Activated CD4-positive, alpha-beta memory T cell treated with anti-CD3 and anti-CD28 coated beads for 36 hours (primary cell): ENCODE results near the gene LRRC4C. TPM values are rescaled to one million over a fixed set of nuclear protein-coding genes. Genes with fewer than 3 reads are reported as not detected.

Experiments
- CTCF ChIA-PET: fragments of 350-600 bp; sonication (Branson Sonifier 250); formaldehyde crosslinking; loops from one replicate; lab custom pipeline; 2021; ENCODE audit warnings: antibody characterized with exemption, inconsistent platforms; lab: Charles Lee
- POLR2A ChIA-PET: fragments of 350-600 bp; sonication (Branson Sonifier 250); formaldehyde crosslinking; loops from one replicate; lab custom pipeline; 2021; ENCODE audit warnings: antibody characterized with exemption; lab: Charles Lee
- DNase-seq: peaks from one replicate; pipeline ENCODE4 v3.0.0-alpha.2; 2020
- H3K27ac Mint-ChIP-seq: one replicate; pipeline ENCODE4 v1.8.0; 2021; ENCODE audit warnings: mixed read lengths
- H3K27me3 Mint-ChIP-seq: one replicate; pipeline ENCODE4 v1.8.0; 2021; ENCODE audit warnings: mixed read lengths
- H3K36me3 Mint-ChIP-seq: one replicate; pipeline ENCODE4 v1.8.0; 2021; ENCODE audit warnings: mixed read lengths
- H3K4me1 Mint-ChIP-seq: one replicate; pipeline ENCODE4 v1.8.0; 2021; ENCODE audit warnings: low read depth, mixed read lengths
- H3K4me3 Mint-ChIP-seq: one replicate; pipeline ENCODE4 v1.8.0; 2021; ENCODE audit warnings: mild to moderate bottlenecking, mixed read lengths
- H3K9me3 Mint-ChIP-seq: one replicate; pipeline ENCODE4 v1.8.0; 2021; ENCODE audit warnings: mixed read lengths
- intact Hi-C: fragments of 100-400 bp; cut with micrococcal nuclease; formaldehyde crosslinking; loops from one replicate; pipeline ENCODE4 v1.15.1; 2023
- total RNA-seq, 2 experiments: library from RNA; stranded (reverse); gene quantifications; one replicate each; pipeline ENCODE4 v1.2.3, GENCODE V29; 2021

The LRRC4C gene
- total RNA-seq, 2 experiments from 2014 or later, result not detected

DNA sequence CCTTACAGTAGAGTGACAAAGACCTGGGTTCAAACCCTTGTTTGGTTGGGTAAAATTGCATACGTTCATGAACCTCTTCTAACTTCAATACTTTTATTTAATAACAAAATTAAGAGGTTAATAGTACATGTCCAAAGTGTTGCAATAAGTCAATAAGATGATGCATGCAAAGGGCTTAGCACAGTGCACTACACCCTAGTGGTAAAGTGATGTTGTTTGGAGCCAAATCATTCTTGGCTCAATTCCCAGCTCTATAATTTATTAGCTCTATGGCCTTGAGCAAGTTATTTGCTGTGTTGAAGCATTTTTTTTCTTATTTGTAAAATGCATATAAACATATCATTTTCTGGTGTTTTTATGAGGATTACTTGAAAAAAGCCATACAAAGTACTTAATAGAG is 945.3 kb downstream of the LRRC4C start:
- Mint-ChIP-seq H3K4me3 (no peak overlapping the region), H3K36me3 (no peaks in the 10 kb centered on the region), H3K4me1 (no peaks in the 10 kb centered on the region), H3K27ac (no peak overlapping the region), H3K27me3 (no peaks in the 10 kb centered on the region), H3K9me3 (peaks cover 17% of the 10 kb centered on the region)
- no peak for DNase-seq
- POLR2A ChIA-PET, result no interaction called here
- CTCF ChIA-PET, result no interaction called here
- intact Hi-C loops, result no loop called here

DNA sequence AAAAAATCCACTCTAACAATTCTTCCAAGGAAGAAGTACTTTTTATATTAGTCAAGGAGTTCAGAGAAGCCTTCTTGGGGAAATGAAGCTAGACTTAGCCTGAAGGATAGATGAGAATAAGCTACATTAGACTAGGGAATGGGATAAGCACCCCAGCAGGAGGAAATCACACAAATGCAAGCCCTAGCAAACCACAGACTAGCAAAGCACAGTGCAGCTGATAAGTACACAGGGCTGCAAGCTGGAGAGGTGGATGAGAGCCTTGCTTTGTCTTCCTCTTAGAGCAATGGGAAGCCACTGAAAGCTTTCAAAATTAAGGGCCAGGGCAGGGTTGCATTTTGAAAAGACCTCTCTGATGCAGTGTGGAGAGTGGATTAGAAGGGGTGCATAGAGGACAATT is 946.2 kb downstream of the LRRC4C start:
- intact Hi-C loops, result no loop called here
- ChIA-PET POLR2A (no interaction called here), CTCF (no interaction called here)
- Mint-ChIP-seq H3K4me3 (no peak overlapping the region), H3K4me1 (no peaks in the 10 kb centered on the region), H3K27me3 (no peaks in the 10 kb centered on the region), H3K9me3 (peaks cover 16% of the 10 kb centered on the region), H3K27ac (no peak overlapping the region), H3K36me3 (no peaks in the 10 kb centered on the region)
- no peak for DNase-seq

DNA sequence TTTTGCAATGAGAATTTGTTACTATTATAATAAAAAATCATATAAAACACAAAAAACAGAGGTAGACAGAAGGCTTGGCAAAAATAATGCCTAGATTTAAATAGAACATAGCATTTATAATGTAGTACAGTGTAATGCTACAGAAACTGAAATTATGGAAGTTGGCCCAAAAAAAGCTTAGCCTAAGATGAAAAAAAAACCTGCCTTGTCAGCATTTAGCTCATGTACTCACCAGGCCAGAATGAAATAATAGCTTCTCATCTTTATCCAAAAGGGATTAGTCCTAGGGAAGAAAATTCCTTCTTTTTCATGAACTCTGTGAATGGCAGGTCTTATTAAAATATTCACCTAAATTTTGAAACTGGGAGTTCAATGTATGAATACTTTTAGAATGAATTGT is 951.1 kb downstream of the LRRC4C start:
- no peaks in the 10 kb centered on the region for H3K27me3 Mint-ChIP-seq
- no peak for DNase-seq
- H3K27ac Mint-ChIP-seq, result no peak overlapping the region
- H3K4me1 Mint-ChIP-seq, result no peaks in the 10 kb centered on the region
- intact Hi-C loops, result no loop called here
- H3K4me3 Mint-ChIP-seq, result no peak overlapping the region
- no peaks in the 10 kb centered on the region for H3K36me3 Mint-ChIP-seq
- CTCF ChIA-PET, result no interaction called here
- peaks cover 21% of the 10 kb centered on the region for H3K9me3 Mint-ChIP-seq
- POLR2A ChIA-PET, result no interaction called here

DNA sequence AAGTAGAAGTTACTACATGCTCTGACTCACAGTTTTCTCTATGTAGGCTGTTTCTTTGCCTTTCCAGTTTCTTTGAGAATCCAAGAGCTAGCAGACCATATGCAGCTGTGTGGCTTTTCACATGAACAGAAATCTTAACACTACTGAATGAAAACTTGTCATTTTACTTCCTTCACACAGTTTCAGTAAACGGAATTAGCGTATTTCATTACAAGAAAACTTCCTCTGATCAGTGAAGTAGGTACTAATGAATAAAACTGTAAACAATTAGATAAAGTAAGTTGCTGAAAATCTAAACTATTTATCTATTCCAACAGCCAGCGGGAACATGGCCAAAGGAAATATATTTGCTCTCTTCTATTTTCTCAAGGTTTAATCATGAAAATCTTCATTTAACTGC is 953.2 kb downstream of the LRRC4C start:
- H3K9me3 Mint-ChIP-seq, result peaks cover 28% of the 10 kb centered on the region
- intact Hi-C loops, result no loop called here
- ChIA-PET CTCF (no interaction called here), POLR2A (no interaction called here)
- no peak overlapping the region for H3K27ac Mint-ChIP-seq
- H3K36me3 Mint-ChIP-seq, result no peaks in the 10 kb centered on the region
- no peaks in the 10 kb centered on the region for H3K4me1 Mint-ChIP-seq
- no peaks in the 10 kb centered on the region for H3K27me3 Mint-ChIP-seq
- no peak for DNase-seq
- no peak overlapping the region for H3K4me3 Mint-ChIP-seq

DNA sequence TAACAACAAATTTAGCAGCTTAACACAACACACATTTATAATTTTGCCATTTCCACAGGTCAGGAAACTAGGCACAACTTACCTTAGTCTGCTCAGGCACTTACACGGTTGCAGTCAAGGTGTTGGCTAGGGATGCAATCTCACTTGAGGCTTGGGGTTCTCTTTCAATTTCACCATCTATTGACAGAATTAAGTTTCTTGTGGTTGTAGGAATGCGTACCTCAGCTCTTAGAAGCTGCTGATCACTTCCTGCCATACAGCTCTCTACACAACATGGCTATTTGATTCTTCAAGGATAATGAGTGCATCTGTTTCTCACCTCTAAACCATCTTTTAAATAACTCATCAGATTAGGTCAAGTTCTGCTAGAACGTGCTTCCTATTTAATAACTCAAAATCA is 968.1 kb downstream of the LRRC4C start:
- POLR2A ChIA-PET, result no interaction called here
- no peak for DNase-seq
- peaks cover 12% of the 10 kb centered on the region for H3K9me3 Mint-ChIP-seq
- no peak overlapping the region for H3K4me3 Mint-ChIP-seq
- no peak overlapping the region for H3K27ac Mint-ChIP-seq
- H3K27me3 Mint-ChIP-seq, result no peaks in the 10 kb centered on the region
- CTCF ChIA-PET, result no interaction called here
- intact Hi-C loops, result no loop called here
- no peaks in the 10 kb centered on the region for H3K36me3 Mint-ChIP-seq
- H3K4me1 Mint-ChIP-seq, result no peaks in the 10 kb centered on the region

DNA sequence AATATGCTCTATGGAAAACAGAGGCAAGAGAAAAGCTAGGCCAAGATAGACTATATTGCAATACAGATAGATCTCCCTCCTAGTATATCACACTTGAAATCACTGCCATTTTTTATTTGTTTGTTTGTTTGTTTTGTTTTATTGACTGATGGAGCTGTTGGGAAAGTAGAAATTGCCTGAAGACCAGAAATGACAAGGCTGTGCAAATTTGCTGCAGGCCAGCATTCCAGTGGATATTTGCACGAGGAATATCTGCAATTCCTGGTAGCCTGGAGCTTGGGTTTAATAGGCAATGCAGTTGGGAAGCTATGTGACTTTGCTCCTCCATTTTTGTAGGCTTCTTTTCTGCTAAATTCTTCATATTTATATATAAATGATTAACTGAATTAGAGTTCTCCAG is 991.7 kb downstream of the LRRC4C start:
- no peak overlapping the region for H3K27ac Mint-ChIP-seq
- intact Hi-C loops, result no loop called here

DNA sequence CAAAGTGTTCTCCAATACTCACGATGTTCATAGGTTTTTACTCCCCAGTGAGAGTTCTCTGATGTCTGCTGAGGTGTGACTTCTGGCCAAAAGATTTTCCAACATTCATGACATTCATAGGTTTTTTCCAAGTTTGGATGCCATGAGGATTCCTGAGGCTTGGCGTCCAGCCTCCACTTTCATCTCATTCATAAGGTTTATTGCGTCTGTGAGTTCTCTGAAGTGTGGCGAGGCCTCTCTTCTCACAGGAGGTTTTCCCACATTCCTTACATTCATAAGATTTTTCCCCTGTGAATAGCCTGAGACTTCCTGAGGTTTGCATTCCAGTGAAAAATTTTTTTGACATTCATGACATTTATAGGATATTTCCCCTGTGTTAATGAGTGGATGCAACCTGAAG is 1014.1 kb downstream of the LRRC4C start:
- Mint-ChIP-seq H3K9me3 (peaks cover 47% of the 10 kb centered on the region), H3K36me3 (no peaks in the 10 kb centered on the region), H3K27ac (no peak overlapping the region), H3K4me3 (no peak overlapping the region), H3K27me3 (no peaks in the 10 kb centered on the region), H3K4me1 (no peaks in the 10 kb centered on the region)
- ChIA-PET POLR2A (no interaction called here), CTCF (no interaction called here)
- intact Hi-C loops, result no loop called here
- DNase-seq, result no peak

More for the DNA sequence above, 991.7 kb downstream of the LRRC4C start:
- Mint-ChIP-seq H3K9me3 (peaks cover 19% of the 10 kb centered on the region), H3K36me3 (no peaks in the 10 kb centered on the region), H3K27me3 (no peaks in the 10 kb centered on the region), H3K4me1 (no peaks in the 10 kb centered on the region), H3K4me3 (no peak overlapping the region)
- CTCF ChIA-PET, result no interaction called here
- POLR2A ChIA-PET, result no interaction called here
- DNase-seq, result no peak

DNA sequence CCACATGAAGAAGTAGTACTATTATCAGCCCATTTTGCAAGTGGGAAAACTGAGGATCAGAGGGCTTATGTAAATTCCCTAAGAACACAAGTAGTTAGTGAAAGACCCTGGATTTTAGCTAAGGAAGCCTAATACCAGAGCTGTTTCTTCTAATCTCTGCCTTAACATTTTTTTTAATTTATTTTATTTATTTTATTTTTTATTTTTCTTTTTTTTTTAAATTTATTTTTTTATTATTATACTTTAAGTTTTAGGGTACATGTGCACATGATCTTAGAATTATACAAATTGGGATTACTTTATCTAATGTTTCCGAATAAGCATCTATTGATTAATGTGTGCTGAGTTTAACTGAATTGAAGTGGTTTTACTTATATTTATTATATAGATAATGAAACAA is 1015.3 kb downstream of the LRRC4C start:
- POLR2A ChIA-PET, result no interaction called here

DNA sequence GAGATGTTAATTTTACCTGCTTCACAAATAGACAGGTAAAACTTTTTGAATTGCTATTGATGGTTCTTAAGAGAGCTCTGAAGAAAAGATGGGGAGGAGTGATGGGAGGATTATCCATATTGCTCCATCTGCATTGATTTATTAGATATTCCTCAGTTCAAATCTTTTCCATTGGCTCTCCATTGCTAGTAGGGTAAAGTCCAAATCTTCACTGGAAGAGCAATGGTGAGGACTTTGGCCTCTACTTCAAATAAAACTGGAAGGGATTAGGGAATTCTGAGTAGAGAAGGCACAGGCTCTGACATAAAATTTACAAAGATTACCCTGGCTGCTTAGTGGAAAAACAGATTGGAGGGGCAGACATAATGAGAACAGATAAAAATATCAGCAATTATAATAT is 1024.1 kb downstream of the LRRC4C start:
- peaks cover 25% of the 10 kb centered on the region for H3K9me3 Mint-ChIP-seq
- ChIA-PET POLR2A (no interaction called here), CTCF (no interaction called here)
- H3K36me3 Mint-ChIP-seq, result no peaks in the 10 kb centered on the region
- no peak for DNase-seq
- intact Hi-C loops, result no loop called here
- no peaks in the 10 kb centered on the region for H3K27me3 Mint-ChIP-seq
- no peaks in the 10 kb centered on the region for H3K4me1 Mint-ChIP-seq
- no peak overlapping the region for H3K27ac Mint-ChIP-seq
- H3K4me3 Mint-ChIP-seq, result no peak overlapping the region

More for the DNA sequence above, 1015.3 kb downstream of the LRRC4C start:
- H3K4me3 Mint-ChIP-seq, result no peak overlapping the region
- peaks cover 46% of the 10 kb centered on the region for H3K9me3 Mint-ChIP-seq
- no peaks in the 10 kb centered on the region for H3K4me1 Mint-ChIP-seq
- no peaks in the 10 kb centered on the region for H3K36me3 Mint-ChIP-seq
- no peak overlapping the region for H3K27ac Mint-ChIP-seq
- DNase-seq, result no peak
- intact Hi-C loops, result no loop called here
- CTCF ChIA-PET, result no interaction called here
- H3K27me3 Mint-ChIP-seq, result no peaks in the 10 kb centered on the region

DNA sequence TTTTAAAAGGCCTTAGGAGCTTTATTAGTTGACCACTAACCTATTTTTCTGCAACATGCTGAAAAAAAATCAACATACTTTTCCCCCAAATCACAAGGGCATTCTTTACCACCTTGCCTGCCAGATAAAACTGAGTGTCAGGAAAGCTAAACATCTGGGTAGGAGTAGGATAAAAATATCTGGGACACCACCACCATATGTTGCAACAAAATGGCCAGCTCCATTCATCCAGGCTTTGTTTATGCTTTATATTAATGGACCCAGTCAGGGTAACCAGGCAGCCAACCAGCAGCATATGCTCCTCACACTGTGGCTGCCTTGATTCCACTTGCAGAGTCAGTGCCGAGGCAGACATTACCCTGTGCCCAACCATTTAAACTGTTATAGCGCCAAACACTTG is 1024.5 kb downstream of the LRRC4C start:
- Mint-ChIP-seq H3K4me1 (no peaks in the 10 kb centered on the region), H3K4me3 (no peak overlapping the region), H3K9me3 (peaks cover 28% of the 10 kb centered on the region), H3K36me3 (no peaks in the 10 kb centered on the region), H3K27ac (no peak overlapping the region), H3K27me3 (no peaks in the 10 kb centered on the region)
- no peak for DNase-seq
- ChIA-PET CTCF (no interaction called here), POLR2A (no interaction called here)
- intact Hi-C loops, result no loop called here

DNA sequence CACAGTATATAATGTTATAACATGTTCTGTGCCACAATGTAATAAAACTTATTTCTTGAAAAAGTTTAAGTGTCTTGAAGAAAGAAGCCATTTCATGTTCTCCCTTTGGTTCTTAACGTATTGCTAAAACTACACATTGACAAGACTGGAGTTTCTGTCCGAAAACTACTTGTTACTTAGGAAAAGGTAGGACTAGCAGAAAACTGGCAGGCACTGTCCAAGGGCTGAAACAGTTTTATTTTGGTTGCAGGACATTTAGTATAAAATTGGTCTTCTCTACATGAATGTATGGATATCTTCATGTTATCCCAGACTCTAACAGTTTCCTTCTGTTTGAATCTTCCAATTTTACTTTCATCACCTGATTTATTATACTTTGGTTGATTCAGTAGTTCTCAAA is 1027.1 kb downstream of the LRRC4C start:
- intact Hi-C loops, result no loop called here
- no peak for DNase-seq
- CTCF ChIA-PET, result no interaction called here
- Mint-ChIP-seq H3K27ac (no peak overlapping the region), H3K36me3 (no peaks in the 10 kb centered on the region), H3K4me3 (no peak overlapping the region), H3K4me1 (no peaks in the 10 kb centered on the region), H3K9me3 (peaks cover 24% of the 10 kb centered on the region), H3K27me3 (no peaks in the 10 kb centered on the region)
- POLR2A ChIA-PET, result no interaction called here

DNA sequence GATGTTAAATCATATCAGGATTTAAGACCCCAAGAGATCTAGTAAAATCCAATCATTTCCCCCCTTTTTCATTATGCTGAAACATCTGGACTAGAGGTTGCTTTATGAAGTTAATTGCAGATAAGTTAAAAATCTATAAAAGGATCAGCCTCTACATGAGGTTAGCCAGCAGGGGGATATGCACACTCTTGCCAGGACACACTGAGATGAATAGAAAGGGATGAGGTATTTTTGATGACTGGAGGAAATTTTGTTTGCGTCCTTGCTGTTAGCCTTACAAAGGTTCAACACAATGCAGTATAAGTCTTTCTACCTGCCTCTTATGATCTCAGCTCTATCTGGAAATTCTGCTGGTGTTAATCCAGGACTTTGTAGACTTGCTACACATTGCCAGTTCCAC is 1034.3 kb downstream of the LRRC4C start:
- intact Hi-C loops, result no loop called here
- DNase-seq, result no peak

DNA sequence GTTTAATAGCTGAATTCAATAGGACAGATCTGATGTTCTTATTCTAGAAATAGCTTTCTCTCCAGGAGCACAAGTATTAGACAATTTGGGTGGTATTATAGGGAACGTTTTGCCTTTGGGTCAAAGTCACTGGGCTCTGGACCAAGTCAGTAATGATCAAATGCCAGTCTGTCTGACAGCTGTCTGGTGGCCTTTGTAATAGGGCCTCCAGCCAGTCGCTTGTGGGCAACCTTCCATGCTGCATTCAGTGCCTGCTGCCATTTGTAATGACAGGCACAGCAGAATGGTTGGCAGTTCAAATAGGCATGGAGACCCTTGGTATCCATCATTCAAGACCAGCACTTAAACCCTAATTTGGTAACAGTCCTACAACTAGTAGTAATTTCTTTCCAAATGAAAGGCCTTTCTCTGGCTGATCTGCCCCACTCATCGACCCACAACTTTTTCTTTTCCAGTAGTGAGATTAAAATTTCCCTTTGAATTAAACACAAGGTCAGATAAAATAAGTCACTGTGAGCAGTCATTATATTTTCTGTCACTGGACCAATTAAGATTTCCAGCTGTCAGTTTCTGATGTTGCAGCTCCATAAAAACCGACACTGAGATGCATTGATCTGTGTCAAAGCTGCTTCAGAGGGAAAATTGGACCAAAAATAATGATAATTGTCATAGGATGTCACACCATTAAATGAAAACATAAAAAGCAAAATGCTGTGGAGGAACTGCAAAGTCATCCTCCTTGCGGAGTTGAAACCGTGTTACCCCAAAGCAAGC is 1038.1 kb downstream of the LRRC4C start:
- Mint-ChIP-seq H3K27ac (no peak overlapping the region), H3K4me3 (no peak overlapping the region), H3K9me3 (peaks cover 35% of the 10 kb centered on the region), H3K27me3 (no peaks in the 10 kb centered on the region), H3K4me1 (no peaks in the 10 kb centered on the region), H3K36me3 (no peaks in the 10 kb centered on the region)
- intact Hi-C loops, result no loop called here
- POLR2A ChIA-PET, result no interaction called here
- CTCF ChIA-PET, result interaction anchor here (0.6 kb wide), 1 partner anchor 50 kb away, joined by 3 read pairs; no protein-coding TSS in a partner anchor
- no peak for DNase-seq

More for the DNA sequence above, 1034.3 kb downstream of the LRRC4C start:
- POLR2A ChIA-PET, result no interaction called here
- Mint-ChIP-seq H3K4me3 (no peak overlapping the region), H3K27me3 (no peaks in the 10 kb centered on the region), H3K9me3 (peaks cover 28% of the 10 kb centered on the region), H3K4me1 (no peaks in the 10 kb centered on the region), H3K27ac (no peak overlapping the region), H3K36me3 (no peaks in the 10 kb centered on the region)
- CTCF ChIA-PET, result no interaction called here
